C4-2B (cell line): ENCODE data around the gene DOCK10.

Source experiments
- H3K27ac ChIP-seq: fragments of 450-650 bp; 2 replicates; pipeline ENCODE4 v1.5.1; 2017
- CTCF ChIP-seq: fragments of 450-650 bp; conservative IDR thresholded peaks from 2 replicates; pipeline ENCODE4 v1.5.1; 2017; ENCODE audit warnings: mild to moderate bottlenecking
- ZFX ChIP-seq: fragments of 450-650 bp; IDR thresholded peaks from 2 replicates; pipeline ENCODE4 v1.6.1; 2017

The DOCK10 gene

GRCh38 chr2:224846161-224846560, 196.1 kb downstream of the DOCK10 start:
- H3K27ac ChIP-seq, result no peak overlapping the region

GRCh38 chr2:224843141-224843540, 199.1 kb downstream of the DOCK10 start:
- no peak overlapping the region for H3K27ac ChIP-seq
- TF ChIP-seq ZFX (no peak), CTCF (no peak)

More at GRCh38 chr2:224846161-224846560, 196.1 kb downstream of the DOCK10 start:
- TF ChIP-seq CTCF (no peak), ZFX (no peak)

GRCh38 chr2:224841910-224842309, 200.4 kb downstream of the DOCK10 start:
- TF ChIP-seq ZFX (no peak), CTCF (no peak)
- H3K27ac ChIP-seq, result no peak overlapping the region

GRCh38 chr2:224838335-224838734, 203.9 kb downstream of the DOCK10 start:
- H3K27ac ChIP-seq, result no peak overlapping the region
- TF ChIP-seq CTCF (no peak), ZFX (no peak)

GRCh38 chr2:224837558-224837957, 204.7 kb downstream of the DOCK10 start:
- H3K27ac ChIP-seq, result no peak overlapping the region
- TF ChIP-seq CTCF (no peak), ZFX (no peak)

- no peak for TF ChIP-seq CTCF
- TF ChIP-seq ZFX, result no peak
- H3K27ac ChIP-seq, result no peak overlapping the region
Observed at GRCh38 chr2:224837066-224837465, 205.2 kb downstream of the DOCK10 start.

GRCh38 chr2:224836263-224836662, 206.0 kb downstream of the DOCK10 start:
- TF ChIP-seq ZFX, result no peak
- no peak for TF ChIP-seq CTCF
- H3K27ac ChIP-seq, result no peak overlapping the region

- TF ChIP-seq ZFX (no peak), CTCF (no peak)
- H3K27ac ChIP-seq, result no peak overlapping the region
Observed at GRCh38 chr2:224835405-224835804, 206.9 kb downstream of the DOCK10 start.
